Measurements from ENCODE around the gene NCOA3.
"Not testable (repeated sequence)": the region's sequence is repeated elsewhere in the genome, so short reads cannot be mapped to it uniquely, and the experiment has no call there.

Gene NCOA3

GRCh38 chr20:47460761-47461112 lies 41.0 kb upstream of the NCOA3 start:
- not testable (repeated sequence) for H3K27ac ChIP-seq (ENCODE audit: low read depth, low read length); H3K27me3 ChIP-seq (ENCODE audit: control insufficient read depth, insufficient read depth, low read length); H3K9ac ChIP-seq (ENCODE audit: low read length); H3K4me3 ChIP-seq (ENCODE audit: low read depth, low read length); H3K36me3 ChIP-seq (ENCODE audit: control insufficient read depth, insufficient read depth, low read length); H3K9me3 ChIP-seq (ENCODE audit: control insufficient read depth, insufficient read depth, low read depth, low read length); H3K4me1 ChIP-seq (ENCODE audit: control insufficient read depth, insufficient read depth, low read length)

GRCh38 chr20:47461120-47461685 lies 40.5 kb upstream of the NCOA3 start:
- Histone ChIP-seq H3K4me3 (ENCODE audit: low read depth, low read length) (no peak overlapping the region), H3K36me3 (ENCODE audit: control insufficient read depth, insufficient read depth, low read length) (no peaks in the 10 kb centered on the region), H3K27ac (ENCODE audit: low read depth, low read length) (no peak overlapping the region), H3K9me3 (ENCODE audit: control insufficient read depth, insufficient read depth, low read depth, low read length) (no peaks in the 10 kb centered on the region), H3K9ac (ENCODE audit: low read length) (no peak overlapping the region), H3K4me1 (ENCODE audit: control insufficient read depth, insufficient read depth, low read length) (no peaks in the 10 kb centered on the region), H3K27me3 (ENCODE audit: control insufficient read depth, insufficient read depth, low read length) (no peaks in the 10 kb centered on the region)

- H3K9ac ChIP-seq (ENCODE audit: low read length); H3K36me3 ChIP-seq (ENCODE audit: control insufficient read depth, insufficient read depth, low read length); H3K4me3 ChIP-seq (ENCODE audit: low read depth, low read length); H3K27ac ChIP-seq (ENCODE audit: low read depth, low read length); H3K9me3 ChIP-seq (ENCODE audit: control insufficient read depth, insufficient read depth, low read depth, low read length); H3K4me1 ChIP-seq (ENCODE audit: control insufficient read depth, insufficient read depth, low read length); H3K27me3 ChIP-seq (ENCODE audit: control insufficient read depth, insufficient read depth, low read length): not testable (repeated sequence)
Measured at GRCh38 chr20:47461906-47462305, 39.8 kb upstream of the NCOA3 start.

- no peaks in the 10 kb centered on the region for H3K27me3 ChIP-seq (ENCODE audit: control insufficient read depth, insufficient read depth, low read length)
- H3K36me3 ChIP-seq (ENCODE audit: control insufficient read depth, insufficient read depth, low read length): no peaks in the 10 kb centered on the region
- no peak overlapping the region for H3K4me3 ChIP-seq (ENCODE audit: low read depth, low read length)
- no peaks in the 10 kb centered on the region for H3K9me3 ChIP-seq (ENCODE audit: control insufficient read depth, insufficient read depth, low read depth, low read length)
- no peaks in the 10 kb centered on the region; the same call in 1 of the 2 replicates for H3K4me1 ChIP-seq (ENCODE audit: control insufficient read depth, insufficient read depth, low read length)
- no peak overlapping the region for H3K27ac ChIP-seq (ENCODE audit: low read depth, low read length)
- H3K9ac ChIP-seq (ENCODE audit: low read length): no peak overlapping the region
Measured at GRCh38 chr20:47464380-47465101, 37.1 kb upstream of the NCOA3 start.

GRCh38 chr20:47465335-47466090 lies 36.2 kb upstream of the NCOA3 start:
- Histone ChIP-seq H3K4me3 (ENCODE audit: low read depth, low read length) (no peak overlapping the region), H3K36me3 (ENCODE audit: control insufficient read depth, insufficient read depth, low read length) (no peaks in the 10 kb centered on the region), H3K27ac (ENCODE audit: low read depth, low read length) (no peak overlapping the region), H3K9me3 (ENCODE audit: control insufficient read depth, insufficient read depth, low read depth, low read length) (no peaks in the 10 kb centered on the region), H3K9ac (ENCODE audit: low read length) (no peak overlapping the region), H3K4me1 (ENCODE audit: control insufficient read depth, insufficient read depth, low read length) (no peaks in the 10 kb centered on the region; the same call in 1 of the 2 replicates), H3K27me3 (ENCODE audit: control insufficient read depth, insufficient read depth, low read length) (no peaks in the 10 kb centered on the region)

- no peak overlapping the region for H3K27ac ChIP-seq (ENCODE audit: low read depth, low read length)
Measured at GRCh38 chr20:47466213-47466612, 35.5 kb upstream of the NCOA3 start.

GRCh38 chr20:47466704-47467459 lies 34.8 kb upstream of the NCOA3 start:
- Histone ChIP-seq H3K27me3 (ENCODE audit: control insufficient read depth, insufficient read depth, low read length) (no peaks in the 10 kb centered on the region), H3K9me3 (ENCODE audit: control insufficient read depth, insufficient read depth, low read depth, low read length) (no peaks in the 10 kb centered on the region), H3K27ac (ENCODE audit: low read depth, low read length) (no peak overlapping the region), H3K4me3 (ENCODE audit: low read depth, low read length) (no peak overlapping the region), H3K4me1 (ENCODE audit: control insufficient read depth, insufficient read depth, low read length) (no peaks in the 10 kb centered on the region; the same call in 1 of the 2 replicates), H3K36me3 (ENCODE audit: control insufficient read depth, insufficient read depth, low read length) (no peaks in the 10 kb centered on the region), H3K9ac (ENCODE audit: low read length) (no peak overlapping the region)

More at GRCh38 chr20:47466213-47466612, 35.5 kb upstream of the NCOA3 start:
- Histone ChIP-seq H3K36me3 (ENCODE audit: control insufficient read depth, insufficient read depth, low read length) (no peaks in the 10 kb centered on the region), H3K4me1 (ENCODE audit: control insufficient read depth, insufficient read depth, low read length) (no peaks in the 10 kb centered on the region; the same call in 1 of the 2 replicates), H3K27me3 (ENCODE audit: control insufficient read depth, insufficient read depth, low read length) (no peaks in the 10 kb centered on the region), H3K4me3 (ENCODE audit: low read depth, low read length) (no peak overlapping the region), H3K9me3 (ENCODE audit: control insufficient read depth, insufficient read depth, low read depth, low read length) (no peaks in the 10 kb centered on the region), H3K9ac (ENCODE audit: low read length) (no peak overlapping the region)

- Histone ChIP-seq H3K9ac (ENCODE audit: low read length) (no peak overlapping the region), H3K27me3 (ENCODE audit: control insufficient read depth, insufficient read depth, low read length) (no peaks in the 10 kb centered on the region), H3K27ac (ENCODE audit: low read depth, low read length) (no peak overlapping the region), H3K36me3 (ENCODE audit: control insufficient read depth, insufficient read depth, low read length) (no peaks in the 10 kb centered on the region), H3K9me3 (ENCODE audit: control insufficient read depth, insufficient read depth, low read depth, low read length) (no peaks in the 10 kb centered on the region), H3K4me1 (ENCODE audit: control insufficient read depth, insufficient read depth, low read length) (no peaks in the 10 kb centered on the region; the same call in 1 of the 2 replicates), H3K4me3 (ENCODE audit: low read depth, low read length) (no peak overlapping the region)
Measured at GRCh38 chr20:47468290-47469050, 33.2 kb upstream of the NCOA3 start.

GRCh38 chr20:47475419-47476044 lies 26.2 kb upstream of the NCOA3 start:
- no peak overlapping the region for H3K4me3 ChIP-seq (ENCODE audit: low read depth, low read length)
- H3K27ac ChIP-seq (ENCODE audit: low read depth, low read length): no peak overlapping the region
- no peaks in the 10 kb centered on the region for H3K4me1 ChIP-seq (ENCODE audit: control insufficient read depth, insufficient read depth, low read length)

GRCh38 chr20:47476452-47476851 lies 25.2 kb upstream of the NCOA3 start:
- Histone ChIP-seq H3K36me3 (ENCODE audit: control insufficient read depth, insufficient read depth, low read length) (no peaks in the 10 kb centered on the region), H3K27ac (ENCODE audit: low read depth, low read length) (no peak overlapping the region)

More at GRCh38 chr20:47475419-47476044, 26.2 kb upstream of the NCOA3 start:
- no peaks in the 10 kb centered on the region for H3K9me3 ChIP-seq (ENCODE audit: control insufficient read depth, insufficient read depth, low read depth, low read length)
- H3K36me3 ChIP-seq (ENCODE audit: control insufficient read depth, insufficient read depth, low read length): no peaks in the 10 kb centered on the region
- H3K9ac ChIP-seq (ENCODE audit: low read length): no peak overlapping the region
- no peaks in the 10 kb centered on the region for H3K27me3 ChIP-seq (ENCODE audit: control insufficient read depth, insufficient read depth, low read length)

More at GRCh38 chr20:47476452-47476851, 25.2 kb upstream of the NCOA3 start:
- Histone ChIP-seq H3K9me3 (ENCODE audit: control insufficient read depth, insufficient read depth, low read depth, low read length) (no peaks in the 10 kb centered on the region), H3K4me3 (ENCODE audit: low read depth, low read length) (no peak overlapping the region), H3K9ac (ENCODE audit: low read length) (no peak overlapping the region), H3K27me3 (ENCODE audit: control insufficient read depth, insufficient read depth, low read length) (no peaks in the 10 kb centered on the region), H3K4me1 (ENCODE audit: control insufficient read depth, insufficient read depth, low read length) (no peaks in the 10 kb centered on the region)
